Measurements from ENCODE around the gene CCNE1. TPM values are rescaled to one million over a fixed set of nuclear protein-coding genes. Genes with fewer than 3 reads are reported as not detected.

CCNE1 gene
- total RNA-seq, 2 donors from 2014 or later, result 33.3 to 34.9 TPM

DNA sequence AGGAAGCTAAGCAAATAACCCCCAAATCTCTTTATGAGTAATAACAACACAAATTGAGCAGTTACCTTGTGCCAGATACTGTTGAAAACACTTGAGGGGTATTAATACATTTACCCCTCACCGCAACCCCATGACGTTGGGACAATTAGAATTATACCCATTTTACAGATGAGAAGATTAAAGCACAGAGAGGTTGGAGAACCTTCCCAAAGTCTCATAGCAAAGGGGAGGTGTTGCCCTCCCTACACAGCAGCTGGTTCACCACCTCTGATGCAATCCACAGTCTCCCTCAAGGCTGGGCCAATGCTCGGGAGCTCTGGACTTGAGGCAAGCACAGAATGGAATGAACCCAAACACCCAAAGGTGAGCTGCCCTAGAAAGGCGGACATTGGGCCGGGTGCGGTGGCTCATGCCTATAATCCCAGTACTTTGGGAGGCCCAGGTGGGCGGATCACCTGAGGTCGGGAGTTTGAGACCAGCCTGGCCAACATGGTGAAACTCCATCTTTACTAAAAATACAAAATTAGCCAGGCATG, 3.9 kb upstream of the CCNE1 start:
- Mint-ChIP-seq H3K27me3 (ENCODE audit: insufficient read depth) (no peaks in the 10 kb centered on the region), H3K27ac (no peak overlapping the region), H3K4me3 (no peak overlapping the region), H3K36me3 (ENCODE audit: low read depth) (no peaks in the 10 kb centered on the region), H3K4me1 (peaks cover 12% of the 10 kb centered on the region), H3K9me3 (no peaks in the 10 kb centered on the region)
- no peak overlapping the region for H3K4me3 ChIP-seq (ENCODE audit: low read length)
- H3K9ac ChIP-seq (ENCODE audit: extremely low read depth, low read length, poor library complexity, severe bottlenecking), result no peak overlapping the region
- H3K4me1 ChIP-seq (ENCODE audit: control insufficient read depth, insufficient read depth, low read length), result no peaks in the 10 kb centered on the region
- no peaks in the 10 kb centered on the region for H3K36me3 ChIP-seq (ENCODE audit: control insufficient read depth, insufficient read depth, low read length)
- DNase-seq, result no peak
- H3K27me3 ChIP-seq (ENCODE audit: control insufficient read depth, insufficient read depth, low read length, poor library complexity, severe bottlenecking), result no peaks in the 10 kb centered on the region
- WGBS, 2 experiments (ENCODE audit: insufficient coverage in 1 of 2, insufficient read length in 1 of 2), result 86 to 95% methylated on average over 3 to 8 of the region's 8 CpGs
- no peaks in the 10 kb centered on the region for H3K9me3 ChIP-seq (ENCODE audit: control insufficient read depth, low read length)
- TF ChIP-seq, protein P1, sequence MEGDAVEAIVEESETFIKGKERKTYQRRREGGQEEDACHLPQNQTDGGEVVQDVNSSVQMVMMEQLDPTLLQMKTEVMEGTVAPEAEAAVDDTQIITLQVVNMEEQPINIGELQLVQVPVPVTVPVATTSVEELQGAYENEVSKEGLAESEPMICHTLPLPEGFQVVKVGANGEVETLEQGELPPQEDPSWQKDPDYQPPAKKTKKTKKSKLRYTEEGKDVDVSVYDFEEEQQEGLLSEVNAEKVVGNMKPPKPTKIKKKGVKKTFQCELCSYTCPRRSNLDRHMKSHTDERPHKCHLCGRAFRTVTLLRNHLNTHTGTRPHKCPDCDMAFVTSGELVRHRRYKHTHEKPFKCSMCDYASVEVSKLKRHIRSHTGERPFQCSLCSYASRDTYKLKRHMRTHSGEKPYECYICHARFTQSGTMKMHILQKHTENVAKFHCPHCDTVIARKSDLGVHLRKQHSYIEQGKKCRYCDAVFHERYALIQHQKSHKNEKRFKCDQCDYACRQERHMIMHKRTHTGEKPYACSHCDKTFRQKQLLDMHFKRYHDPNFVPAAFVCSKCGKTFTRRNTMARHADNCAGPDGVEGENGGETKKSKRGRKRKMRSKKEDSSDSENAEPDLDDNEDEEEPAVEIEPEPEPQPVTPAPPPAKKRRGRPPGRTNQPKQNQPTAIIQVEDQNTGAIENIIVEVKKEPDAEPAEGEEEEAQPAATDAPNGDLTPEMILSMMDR (conservative IDR thresholded peaks at IDR 0.05), result no peak
- no peak overlapping the region for H3K27ac ChIP-seq (ENCODE audit: low read depth, low read length)

DNA sequence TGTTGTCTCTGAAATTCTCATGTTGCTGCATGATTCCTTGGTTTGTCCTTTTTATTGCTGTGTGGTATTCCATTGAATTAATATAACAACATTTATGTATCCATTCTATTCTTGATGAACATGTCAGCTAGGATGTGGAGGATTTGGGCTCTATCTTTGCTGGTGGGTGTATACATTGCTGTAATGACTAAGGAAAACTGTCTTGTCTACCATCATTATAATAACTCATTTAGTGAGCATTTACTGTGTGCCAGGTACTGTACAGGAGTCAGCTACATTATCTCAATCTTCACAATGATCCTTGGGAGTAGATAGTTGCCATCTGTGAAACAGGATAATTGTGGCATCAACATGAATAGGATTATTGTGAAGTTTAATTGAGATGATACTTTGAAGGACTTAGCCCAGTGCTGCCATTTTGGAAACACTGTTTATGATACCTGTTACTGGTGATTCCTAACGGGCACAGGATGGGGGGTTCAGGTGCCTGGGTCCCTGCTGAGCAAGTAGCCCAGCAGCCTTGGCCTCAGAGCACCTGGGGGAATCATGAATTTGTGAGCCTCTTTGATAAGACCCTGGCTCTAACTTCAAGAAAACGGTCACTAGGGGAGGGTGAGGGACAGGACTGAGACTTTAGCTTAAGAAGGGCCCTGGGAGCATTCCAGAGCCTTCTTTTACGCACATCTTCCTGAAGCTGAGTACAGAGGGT, 1.8 kb upstream of the CCNE1 start:
- Mint-ChIP-seq H3K36me3 (ENCODE audit: low read depth) (no peaks in the 10 kb centered on the region), H3K9me3 (no peaks in the 10 kb centered on the region), H3K4me3 (peak overlapping the region; percentile 79), H3K27me3 (ENCODE audit: insufficient read depth) (no peaks in the 10 kb centered on the region), H3K4me1 (peaks cover 2% of the 10 kb centered on the region), H3K27ac (no peak overlapping the region)
- WGBS, 2 experiments (ENCODE audit: insufficient coverage in 1 of 2, insufficient read length in 1 of 2), result 91 to 94% methylated on average over 2 to 3 of the region's 3 CpGs
- peaks cover 13% of the 10 kb centered on the region for H3K36me3 ChIP-seq (ENCODE audit: control insufficient read depth, insufficient read depth, low read length)
- no peak overlapping the region for H3K4me3 ChIP-seq (ENCODE audit: low read length)
- no peak for DNase-seq
- H3K9ac ChIP-seq (ENCODE audit: extremely low read depth, low read length, poor library complexity, severe bottlenecking), result no peak overlapping the region
- H3K27ac ChIP-seq (ENCODE audit: low read depth, low read length), result no peak overlapping the region
- H3K27me3 ChIP-seq (ENCODE audit: control insufficient read depth, insufficient read depth, low read length, poor library complexity, severe bottlenecking), result no peaks in the 10 kb centered on the region
- TF ChIP-seq, protein P1 (conservative IDR thresholded peaks at IDR 0.05), result no peak
- H3K4me1 ChIP-seq (ENCODE audit: control insufficient read depth, insufficient read depth, low read length), result no peaks in the 10 kb centered on the region
- H3K9me3 ChIP-seq (ENCODE audit: control insufficient read depth, low read length), result no peaks in the 10 kb centered on the region

DNA sequence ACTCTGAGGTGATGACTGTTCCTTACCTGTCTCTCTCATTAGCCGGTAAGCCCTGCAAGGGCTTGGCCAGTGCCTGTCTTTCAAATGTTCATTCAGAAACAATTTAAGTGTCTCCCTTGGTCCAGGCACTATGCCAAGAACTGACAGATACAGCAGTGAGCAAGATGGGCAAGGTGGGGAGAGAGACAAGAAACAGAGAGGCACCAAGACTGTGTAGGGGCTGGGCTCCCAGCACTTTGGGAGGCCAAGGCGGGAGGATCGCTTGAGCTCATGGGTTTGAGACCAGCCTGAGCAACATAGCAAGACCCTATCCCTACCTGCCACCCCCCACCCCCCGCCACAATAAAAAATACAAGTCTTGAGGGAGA, 1.3 kb upstream of the CCNE1 start:
- no peak overlapping the region for H3K9ac ChIP-seq (ENCODE audit: extremely low read depth, low read length, poor library complexity, severe bottlenecking)
- Mint-ChIP-seq H3K4me3 (peak overlapping the region; percentile 79), H3K9me3 (no peaks in the 10 kb centered on the region), H3K36me3 (ENCODE audit: low read depth) (no peaks in the 10 kb centered on the region), H3K27me3 (ENCODE audit: insufficient read depth) (no peaks in the 10 kb centered on the region), H3K4me1 (peaks cover 2% of the 10 kb centered on the region), H3K27ac (no peak overlapping the region)
- no peaks in the 10 kb centered on the region for H3K27me3 ChIP-seq (ENCODE audit: control insufficient read depth, insufficient read depth, low read length, poor library complexity, severe bottlenecking)
- H3K9me3 ChIP-seq (ENCODE audit: control insufficient read depth, low read length), result no peaks in the 10 kb centered on the region
- DNase-seq, result no peak
- TF ChIP-seq, protein P1 (conservative IDR thresholded peaks at IDR 0.05), result no peak
- no peak overlapping the region for H3K4me3 ChIP-seq (ENCODE audit: low read length)
- H3K4me1 ChIP-seq (ENCODE audit: control insufficient read depth, insufficient read depth, low read length), result no peaks in the 10 kb centered on the region
- no peak overlapping the region for H3K27ac ChIP-seq (ENCODE audit: low read depth, low read length)
- 92 to 100% methylated on average over 1 of the region's 4 CpGs for WGBS, 2 experiments (ENCODE audit: insufficient coverage in 1 of 2, insufficient read length in 1 of 2)
- peaks cover 17% of the 10 kb centered on the region for H3K36me3 ChIP-seq (ENCODE audit: control insufficient read depth, insufficient read depth, low read length)

Measured in endodermal cell (in vitro differentiated cells).